ENCODE results near the gene SLC17A8. TPM values are rescaled to one million over a fixed set of nuclear protein-coding genes. Genes with fewer than 3 reads are reported as not detected.

SLC17A8 gene
- total RNA-seq, 1 experiment from 2014 or later, result not detected

DNA sequence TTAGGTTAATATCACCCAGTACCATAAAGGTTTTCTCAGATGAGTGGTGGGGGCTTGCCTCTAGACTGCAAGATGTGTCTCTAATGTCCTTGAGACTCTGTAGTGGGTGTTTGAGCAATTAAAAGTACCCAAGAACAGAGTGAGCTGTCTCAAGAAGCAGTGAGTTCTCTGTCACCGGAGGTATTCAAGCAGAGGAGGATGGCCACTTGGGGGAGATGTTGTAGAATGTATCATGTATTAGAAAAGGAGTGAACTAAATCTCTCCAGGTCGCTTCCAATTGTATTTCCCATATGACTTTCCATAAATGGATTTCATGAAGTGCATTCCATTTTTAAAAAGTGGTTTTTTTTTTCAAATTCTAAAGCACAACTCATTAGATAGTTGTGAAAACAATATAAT is 35.0 kb downstream of the SLC17A8 start:
- no peak overlapping the region for H3K4me2 ChIP-seq (ENCODE audit: insufficient read depth, insufficient read length, low read length)
- no peaks in the 10 kb centered on the region for H3K79me2 ChIP-seq (ENCODE audit: insufficient read depth, low read length)
- Mint-ChIP-seq H3K27me3 (ENCODE audit: low read depth) (no peaks in the 10 kb centered on the region), H3K4me1 (no peaks in the 10 kb centered on the region), H3K36me3 (ENCODE audit: insufficient read depth in 1 of 3, low read depth in 3 of 3) (no peaks in the 10 kb centered on the region), H3K27ac (no peak overlapping the region), H3K9me3 (no peaks in the 10 kb centered on the region), H3K4me3 (no peak overlapping the region)
- H3K56ac ChIP-seq (ENCODE audit: insufficient read length, low read depth, low read length), result no peak overlapping the region
- H3K14ac ChIP-seq (ENCODE audit: insufficient read depth, low read length), result no peak overlapping the region
- H4K8ac ChIP-seq (replicated peaks; ENCODE audit: insufficient read length, low read depth, low read length), result no peak overlapping the region
- no peak for TF ChIP-seq CTCF (conservative IDR thresholded peaks at IDR 0.05)
- no peak overlapping the region for H2BK120ac ChIP-seq (ENCODE audit: low read depth, low read length, poor library complexity, severe bottlenecking)
- no CpG with 5 or more reads among the region's 2 CpGs for WGBS (ENCODE audit: extremely low coverage, insufficient read length, low lambda C conversion rate)
- no peak overlapping the region for H3K9ac ChIP-seq (ENCODE audit: extremely low read depth, insufficient read length, low read length)
- H3K23ac ChIP-seq (ENCODE audit: insufficient read length, low read depth, low read length), result no peak overlapping the region
- no peak overlapping the region for H3K4ac ChIP-seq (ENCODE audit: low read depth, low read length)
- H2BK5ac ChIP-seq (ENCODE audit: insufficient read length, low read length), result no peak overlapping the region
- H4K91ac ChIP-seq (ENCODE audit: insufficient read length, low read depth, low read length), result no peak overlapping the region
- H4K20me1 ChIP-seq (ENCODE audit: control insufficient read depth, insufficient read depth, insufficient read length), result no peaks in the 10 kb centered on the region
- H2AK5ac ChIP-seq (ENCODE audit: insufficient read length, low read length), result no peak overlapping the region
- no peak overlapping the region for H3T11ph ChIP-seq (ENCODE audit: low read length)
- no peak overlapping the region for H2BK15ac ChIP-seq (ENCODE audit: low read depth, low read length)
- H3K9me3 ChIP-seq (ENCODE audit: control insufficient read depth, low read depth, low read length), result no peaks in the 10 kb centered on the region
- H4K5ac ChIP-seq (ENCODE audit: insufficient read length, low read depth, low read length), result no peak overlapping the region
- no peaks in the 10 kb centered on the region for H3K23me2 ChIP-seq (ENCODE audit: insufficient read length, low read depth, low read length, poor library complexity, severe bottlenecking)
- no peaks in the 10 kb centered on the region for H3K27me3 ChIP-seq (ENCODE audit: insufficient read depth, low read length)
- no peaks in the 10 kb centered on the region for H3K79me1 ChIP-seq (ENCODE audit: insufficient read depth, low read depth, low read length, poor library complexity, severe bottlenecking)
- H3K18ac ChIP-seq (ENCODE audit: insufficient read length, low read depth, low read length), result no peak overlapping the region
- H3K4me1 ChIP-seq (ENCODE audit: insufficient read depth, low read length), result no peaks in the 10 kb centered on the region
- no peak overlapping the region for H3K27ac ChIP-seq (ENCODE audit: insufficient read length, low read depth, low read length)
- no peak overlapping the region for H2AFZ ChIP-seq (ENCODE audit: low read length)
- no peak overlapping the region for H2BK20ac ChIP-seq (ENCODE audit: low read depth, low read length, poor library complexity, severe bottlenecking)
- no peak for DNase-seq
- H2BK12ac ChIP-seq (ENCODE audit: insufficient read length, low read depth, low read length), result no peak overlapping the region
